Loucy (cell line): ENCODE data around the gene INSYN2B.

Experiments
- H2AFZ ChIP-seq: fragments of 200-600 bp; sonication (generic); 2 replicates; pipeline ENCODE4 v1.6.0; 2016; ENCODE audit warnings: antibody characterized with exemption, mild to moderate bottlenecking, low read length, moderate library complexity
- H3F3A ChIP-seq: fragments of 200-600 bp; 2 replicates; pipeline ENCODE4 v1.6.0; 2016; ENCODE audit warnings: antibody characterized with exemption, low read depth, mild to moderate bottlenecking
- H3K27me3 ChIP-seq: fragments of 200-600 bp; sonication (generic); 2 replicates; pipeline ENCODE4 v1.6.1; 2014; ENCODE audit warnings: low read length, mild to moderate bottlenecking; ENCODE audit not compliant: insufficient read depth, poor library complexity, severe bottlenecking
- H3K36me3 ChIP-seq: fragments of 200-600 bp; sonication (generic); 2 replicates; pipeline ENCODE4 v1.6.1; 2016; ENCODE audit warnings: low read length; ENCODE audit not compliant: insufficient read depth
- H3K4me1 ChIP-seq: fragments of 200-600 bp; sonication (generic); 2 replicates; pipeline ENCODE4 v1.5.1; 2014; ENCODE audit warnings: low read length, mild to moderate bottlenecking; ENCODE audit not compliant: insufficient read depth, poor library complexity, severe bottlenecking
- H3K4me2 ChIP-seq: fragments of 200-600 bp; sonication (generic); 2 replicates; pipeline ENCODE4 v1.6.0; 2014; ENCODE audit warnings: antibody characterized with exemption, low read length, low read depth, mild to moderate bottlenecking; ENCODE audit not compliant: poor library complexity, severe bottlenecking
- H3K4me3 ChIP-seq: fragments of 200-600 bp; sonication (generic); 2 replicates; pipeline ENCODE4 v1.5.1; 2014; ENCODE audit warnings: low read length, mild to moderate bottlenecking, mixed read lengths; ENCODE audit not compliant: poor library complexity, severe bottlenecking
- H3K79me2 ChIP-seq: fragments of 200-600 bp; sonication (generic); 2 replicates; pipeline ENCODE4 v1.6.1; 2014; ENCODE audit warnings: low read length; ENCODE audit not compliant: insufficient read depth
- H3K9ac ChIP-seq: fragments of 200-600 bp; sonication (generic); 2 replicates; pipeline ENCODE4 v1.6.0; 2014; ENCODE audit warnings: mild to moderate bottlenecking, low read depth, low read length, moderate library complexity; ENCODE audit not compliant: poor library complexity, severe bottlenecking
- H3K9me2 ChIP-seq: fragments of 200-600 bp; sonication (generic); replicated peaks from 2 replicates; pipeline ENCODE4 v1.6.1; 2016; ENCODE audit warnings: low read depth, low read length, mixed read lengths
- H3K9me3 ChIP-seq: fragments of 200-600 bp; sonication (generic); 2 replicates; pipeline ENCODE4 v1.6.1; 2014; ENCODE audit warnings: mild to moderate bottlenecking, antibody characterized with exemption, low read length, low read depth; ENCODE audit not compliant: insufficient read depth
- H4K20me1 ChIP-seq: fragments of 200-600 bp; sonication (generic); 2 replicates; pipeline ENCODE4 v1.6.0; 2014; ENCODE audit warnings: antibody characterized with exemption, low read length, mild to moderate bottlenecking; ENCODE audit not compliant: insufficient read depth, poor library complexity, severe bottlenecking
- EZH2phosphoT487 ChIP-seq: fragments of 200-600 bp; IDR thresholded peaks from 2 replicates; pipeline ENCODE4 v1.6.1; 2018; ENCODE audit warnings: antibody characterized with exemption, mild to moderate bottlenecking, moderate library complexity, borderline replicate concordance
- TF ChIP-seq, protein P1 (sequence below): fragments of 200-600 bp; sonication (generic); conservative IDR thresholded peaks from 2 replicates; pipeline ENCODE4 v1.5.1; 2014; ENCODE audit warnings: mild to moderate bottlenecking, antibody characterized with exemption, low read length

The INSYN2B gene

DNA sequence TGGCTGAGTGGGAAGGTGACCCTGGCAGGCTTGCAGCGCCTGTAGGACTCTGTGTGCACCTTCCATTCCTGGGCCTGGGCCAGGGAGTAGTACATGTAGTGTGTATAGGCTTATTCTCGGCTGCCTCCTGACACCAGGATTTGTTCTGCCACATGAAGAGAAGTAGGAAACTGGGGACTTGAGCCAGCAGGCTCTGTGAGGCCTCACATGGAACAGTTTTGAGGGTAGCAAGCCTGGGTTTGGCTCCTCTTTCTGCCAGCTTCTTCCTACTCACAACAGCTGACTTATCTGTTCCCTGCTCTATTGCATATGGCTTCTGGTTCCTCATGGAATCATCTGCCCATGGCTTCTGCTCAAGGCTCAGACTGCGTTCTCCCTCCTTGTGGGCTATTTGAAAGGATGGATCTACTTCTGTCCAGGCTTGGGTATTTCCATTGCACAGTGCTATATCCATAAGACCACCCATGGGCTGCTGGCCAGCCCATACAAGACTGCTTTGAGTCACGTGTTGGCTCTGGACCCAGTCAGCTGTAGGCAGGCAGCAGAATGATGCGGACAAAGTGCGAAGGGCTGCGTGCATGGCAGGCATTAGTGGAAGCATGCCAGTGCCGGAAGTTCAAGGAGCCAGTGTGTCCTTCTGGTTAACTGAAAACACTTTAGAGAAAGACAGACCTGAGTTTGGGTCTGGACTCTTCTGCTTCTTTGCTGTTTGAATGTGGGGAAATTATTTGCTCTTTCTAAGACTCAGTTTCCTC, 11.0 kb upstream of the INSYN2B start:
- no peaks in the 10 kb centered on the region for H3K79me2 ChIP-seq
- no peak overlapping the region for H3K9ac ChIP-seq
- no peaks in the 10 kb centered on the region for H3F3A ChIP-seq
- H3K4me1 ChIP-seq: peaks cover 5% of the 10 kb centered on the region
- no peaks in the 10 kb centered on the region for H3K27me3 ChIP-seq
- no peak overlapping the region for H2AFZ ChIP-seq
- H3K36me3 ChIP-seq: peaks cover 20% of the 10 kb centered on the region; the same call in 1 of the 2 replicates
- H3K4me2 ChIP-seq: no peak overlapping the region
- H3K9me2 ChIP-seq: no peaks in the 10 kb centered on the region
- no peak overlapping the region for H3K4me3 ChIP-seq
- TF ChIP-seq, protein P1, sequence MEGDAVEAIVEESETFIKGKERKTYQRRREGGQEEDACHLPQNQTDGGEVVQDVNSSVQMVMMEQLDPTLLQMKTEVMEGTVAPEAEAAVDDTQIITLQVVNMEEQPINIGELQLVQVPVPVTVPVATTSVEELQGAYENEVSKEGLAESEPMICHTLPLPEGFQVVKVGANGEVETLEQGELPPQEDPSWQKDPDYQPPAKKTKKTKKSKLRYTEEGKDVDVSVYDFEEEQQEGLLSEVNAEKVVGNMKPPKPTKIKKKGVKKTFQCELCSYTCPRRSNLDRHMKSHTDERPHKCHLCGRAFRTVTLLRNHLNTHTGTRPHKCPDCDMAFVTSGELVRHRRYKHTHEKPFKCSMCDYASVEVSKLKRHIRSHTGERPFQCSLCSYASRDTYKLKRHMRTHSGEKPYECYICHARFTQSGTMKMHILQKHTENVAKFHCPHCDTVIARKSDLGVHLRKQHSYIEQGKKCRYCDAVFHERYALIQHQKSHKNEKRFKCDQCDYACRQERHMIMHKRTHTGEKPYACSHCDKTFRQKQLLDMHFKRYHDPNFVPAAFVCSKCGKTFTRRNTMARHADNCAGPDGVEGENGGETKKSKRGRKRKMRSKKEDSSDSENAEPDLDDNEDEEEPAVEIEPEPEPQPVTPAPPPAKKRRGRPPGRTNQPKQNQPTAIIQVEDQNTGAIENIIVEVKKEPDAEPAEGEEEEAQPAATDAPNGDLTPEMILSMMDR: no peak
- no peak for TF ChIP-seq EZH2phosphoT487
- no peaks in the 10 kb centered on the region for H3K9me3 ChIP-seq
- H4K20me1 ChIP-seq: no peaks in the 10 kb centered on the region

GRCh38 chr5:169989365-169989764, 9.1 kb upstream of the INSYN2B start:
- H2AFZ ChIP-seq: no peak overlapping the region
- no peak overlapping the region for H3K4me2 ChIP-seq
- H3K27me3 ChIP-seq: no peaks in the 10 kb centered on the region
- TF ChIP-seq EZH2phosphoT487: no peak
- TF ChIP-seq, protein P1: no peak
- H3K9me3 ChIP-seq: no peaks in the 10 kb centered on the region
- H3K4me3 ChIP-seq: no peak overlapping the region
- no peaks in the 10 kb centered on the region for H3K9me2 ChIP-seq
- no peaks in the 10 kb centered on the region for H3F3A ChIP-seq
- H3K9ac ChIP-seq: no peak overlapping the region
- peaks cover 5% of the 10 kb centered on the region for H3K4me1 ChIP-seq
- peaks cover 30% of the 10 kb centered on the region; the same call in 1 of the 2 replicates for H3K36me3 ChIP-seq
- no peaks in the 10 kb centered on the region for H4K20me1 ChIP-seq
- H3K79me2 ChIP-seq: no peaks in the 10 kb centered on the region

DNA sequence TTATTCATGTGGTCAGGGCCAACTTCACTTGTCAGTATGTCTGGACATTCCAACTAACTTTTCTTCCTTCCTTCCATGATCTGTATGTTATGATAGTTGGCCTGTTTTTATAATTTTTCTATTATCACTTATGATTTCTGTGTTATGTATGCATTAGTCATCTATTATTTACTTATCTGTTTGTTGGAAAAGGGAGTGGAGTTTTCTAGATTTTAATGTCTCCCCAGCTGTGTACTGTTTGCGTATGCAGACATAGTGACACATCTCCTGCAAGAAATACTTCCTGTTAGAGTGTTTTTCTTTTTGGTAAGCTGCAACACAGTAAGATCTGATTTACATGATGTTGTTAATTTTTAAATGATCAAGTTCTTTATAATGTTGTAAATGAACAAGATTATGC, 8.7 kb upstream of the INSYN2B start:
- H3K79me2 ChIP-seq: no peaks in the 10 kb centered on the region
- H3K4me1 ChIP-seq: peaks cover 5% of the 10 kb centered on the region
- H3K9ac ChIP-seq: no peak overlapping the region
- H3K36me3 ChIP-seq: peaks cover 34% of the 10 kb centered on the region; the same call in 1 of the 2 replicates
- H2AFZ ChIP-seq: no peak overlapping the region
- no peak overlapping the region for H3K4me3 ChIP-seq
- H3F3A ChIP-seq: no peaks in the 10 kb centered on the region
- no peak for TF ChIP-seq EZH2phosphoT487
- TF ChIP-seq, protein P1: no peak
- no peaks in the 10 kb centered on the region for H3K9me2 ChIP-seq
- no peak overlapping the region for H3K4me2 ChIP-seq
- no peaks in the 10 kb centered on the region for H3K27me3 ChIP-seq
- H3K9me3 ChIP-seq: no peaks in the 10 kb centered on the region
- no peaks in the 10 kb centered on the region for H4K20me1 ChIP-seq
